Measurements from ENCODE around the gene KRTAP4-2. TPM values are rescaled to one million over a fixed set of nuclear protein-coding genes. Genes with fewer than 3 reads are reported as not detected.

Gene KRTAP4-2
- total RNA-seq, 3 donors from 2014 or later (not counting 1 experiment from before 2014, with no cell fraction given) = not detected

- intact Hi-C loops (cut with micrococcal nuclease) = no loop called here
- Histone ChIP-seq H3K9me3 (ENCODE audit: control insufficient read depth, insufficient read depth, low read length) (no peaks in the 10 kb centered on the region), H3K27ac (ENCODE audit: low read length) (no peak overlapping the region), H3K36me3 (ENCODE audit: control insufficient read depth, insufficient read depth, low read length) (no peaks in the 10 kb centered on the region), H3K27me3 (ENCODE audit: control insufficient read depth, insufficient read depth, low read length) (peaks cover 2% of the 10 kb centered on the region), H3K4me3 (ENCODE audit: low read length) (no peak overlapping the region), H3K4me1 (ENCODE audit: control insufficient read depth, insufficient read depth, low read length) (no peaks in the 10 kb centered on the region)
- DNase-seq (no peak), ATAC-seq (no peak)
- WGBS (ENCODE audit: insufficient coverage) = 80% methylated on average over 1 of the region's 1 CpG
- Mint-ChIP-seq H3K27me3 (ENCODE audit: low read depth in 2 of 2) (peaks cover 15 to 31% of the 10 kb centered on the region in 2 donors), H3K9me3 (peaks cover 0 to 2% of the 10 kb centered on the region in 2 donors), H3K27ac (no peak overlapping the region), H3K4me1 (no peaks in the 10 kb centered on the region), H3K4me3 (no peak overlapping the region), H3K36me3 (no peaks in the 10 kb centered on the region)
- TF ChIP-seq, protein P1, sequence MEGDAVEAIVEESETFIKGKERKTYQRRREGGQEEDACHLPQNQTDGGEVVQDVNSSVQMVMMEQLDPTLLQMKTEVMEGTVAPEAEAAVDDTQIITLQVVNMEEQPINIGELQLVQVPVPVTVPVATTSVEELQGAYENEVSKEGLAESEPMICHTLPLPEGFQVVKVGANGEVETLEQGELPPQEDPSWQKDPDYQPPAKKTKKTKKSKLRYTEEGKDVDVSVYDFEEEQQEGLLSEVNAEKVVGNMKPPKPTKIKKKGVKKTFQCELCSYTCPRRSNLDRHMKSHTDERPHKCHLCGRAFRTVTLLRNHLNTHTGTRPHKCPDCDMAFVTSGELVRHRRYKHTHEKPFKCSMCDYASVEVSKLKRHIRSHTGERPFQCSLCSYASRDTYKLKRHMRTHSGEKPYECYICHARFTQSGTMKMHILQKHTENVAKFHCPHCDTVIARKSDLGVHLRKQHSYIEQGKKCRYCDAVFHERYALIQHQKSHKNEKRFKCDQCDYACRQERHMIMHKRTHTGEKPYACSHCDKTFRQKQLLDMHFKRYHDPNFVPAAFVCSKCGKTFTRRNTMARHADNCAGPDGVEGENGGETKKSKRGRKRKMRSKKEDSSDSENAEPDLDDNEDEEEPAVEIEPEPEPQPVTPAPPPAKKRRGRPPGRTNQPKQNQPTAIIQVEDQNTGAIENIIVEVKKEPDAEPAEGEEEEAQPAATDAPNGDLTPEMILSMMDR (IDR thresholded peaks at IDR 0.05) = no peak
Measured at GRCh38 chr17:41215681-41216080, 37.7 kb upstream of the KRTAP4-2 start.

DNA sequence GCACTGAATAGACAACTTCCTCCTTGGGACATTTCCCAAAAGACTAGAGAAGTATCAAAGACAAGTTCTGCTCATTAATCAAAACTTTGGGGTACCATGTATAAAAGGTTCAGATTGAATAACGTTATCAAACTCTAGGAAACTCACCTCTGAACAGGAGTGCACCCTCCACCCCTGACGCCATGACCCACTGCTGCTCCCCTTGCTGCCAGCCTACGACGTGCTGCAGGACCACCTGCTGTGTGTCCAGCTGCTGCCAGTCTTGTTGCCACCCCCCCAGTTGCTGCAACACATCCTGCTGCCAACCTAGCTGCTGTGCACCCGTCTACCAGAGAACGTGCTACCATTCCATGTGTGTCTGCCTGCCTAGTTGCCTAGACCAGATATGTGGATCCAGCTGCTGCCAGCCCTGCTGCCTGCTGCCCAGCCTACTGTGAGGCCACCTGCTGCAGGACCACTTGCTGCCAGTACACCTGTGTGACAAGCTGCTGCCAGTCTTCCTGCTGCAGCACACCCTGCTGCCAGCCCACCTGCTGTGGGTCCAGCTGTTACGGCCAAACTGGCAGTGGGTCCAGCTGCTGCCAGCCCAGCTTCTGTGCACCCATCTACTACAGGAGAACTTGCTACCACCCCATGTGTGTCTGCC is 34.6 kb upstream of the KRTAP4-2 start:
- intact Hi-C loops (cut with micrococcal nuclease) = no loop called here
- DNase-seq = no peak
- Histone ChIP-seq H3K4me3 (ENCODE audit: low read length) (no peak overlapping the region), H3K36me3 (ENCODE audit: control insufficient read depth, insufficient read depth, low read length) (no peaks in the 10 kb centered on the region), H3K9me3 (ENCODE audit: control insufficient read depth, insufficient read depth, low read length) (no peaks in the 10 kb centered on the region), H3K4me1 (ENCODE audit: control insufficient read depth, insufficient read depth, low read length) (no peaks in the 10 kb centered on the region), H3K27ac (ENCODE audit: low read length) (no peak overlapping the region), H3K27me3 (ENCODE audit: control insufficient read depth, insufficient read depth, low read length) (peaks cover 6% of the 10 kb centered on the region)
- no peaks in the 10 kb centered on the region for H3K4me1 Mint-ChIP-seq
- H3K36me3 Mint-ChIP-seq = peaks cover 5% of the 10 kb centered on the region
- no peaks in the 10 kb centered on the region for H3K9me3 Mint-ChIP-seq
- no peak for ATAC-seq
- TF ChIP-seq, protein P1 (IDR thresholded peaks at IDR 0.05) = no peak
- H3K4me3 Mint-ChIP-seq = no peak overlapping the region
- WGBS (ENCODE audit: insufficient coverage) = 83% methylated on average over 7 of the region's 7 CpGs
- H3K27me3 Mint-ChIP-seq (ENCODE audit: low read depth in 2 of 2) = peaks cover 27 to 52% of the 10 kb centered on the region in 2 donors
- H3K27ac Mint-ChIP-seq = no peak overlapping the region

DNA sequence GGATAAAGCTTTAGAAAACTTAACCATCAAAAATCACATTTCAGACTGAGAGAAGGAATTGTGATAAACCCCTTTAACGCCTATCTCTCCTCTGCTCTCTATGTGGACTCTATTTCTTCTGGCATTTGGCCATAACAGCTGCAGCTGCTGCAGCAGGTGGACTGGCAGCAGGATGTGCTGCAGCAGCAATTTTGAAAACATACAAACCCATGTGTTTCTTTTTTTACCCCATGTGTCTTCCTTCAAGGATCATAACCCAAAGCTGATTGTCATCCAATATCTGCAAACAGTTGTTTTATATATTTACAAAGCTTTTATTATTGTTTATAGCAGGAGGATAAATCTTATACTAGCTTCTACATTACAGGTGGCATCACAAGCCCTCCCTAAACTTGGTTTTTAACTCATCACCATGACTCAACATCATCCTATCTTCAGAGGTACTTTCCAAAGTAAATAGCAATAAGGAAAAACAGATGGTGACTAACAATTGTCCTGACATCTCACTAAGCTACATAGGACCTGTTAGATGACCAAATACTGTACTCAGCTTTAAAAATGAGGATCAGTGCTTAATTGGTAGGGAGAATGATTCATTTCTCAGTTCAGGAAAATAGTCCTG is 33.9 kb upstream of the KRTAP4-2 start:
- DNase-seq = peak in 1 of 2 donors; percentile 14
- ATAC-seq = no peak
- no peaks in the 10 kb centered on the region for H3K9me3 ChIP-seq (ENCODE audit: control insufficient read depth, insufficient read depth, low read length)
- TF ChIP-seq, protein P1 (IDR thresholded peaks at IDR 0.05) = no peak
- Mint-ChIP-seq H3K9me3 (no peaks in the 10 kb centered on the region), H3K36me3 (peaks cover 5% of the 10 kb centered on the region), H3K27me3 (ENCODE audit: low read depth in 2 of 2) (peaks cover 28 to 50% of the 10 kb centered on the region in 2 donors), H3K4me3 (no peak overlapping the region), H3K4me1 (no peaks in the 10 kb centered on the region), H3K27ac (no peak overlapping the region)
- WGBS (ENCODE audit: insufficient coverage) = 67% methylated on average over 1 of the region's 1 CpG
- intact Hi-C loops (cut with micrococcal nuclease) = no loop called here
- no peak overlapping the region for H3K4me3 ChIP-seq (ENCODE audit: low read length)
- H3K4me1 ChIP-seq (ENCODE audit: control insufficient read depth, insufficient read depth, low read length) = no peaks in the 10 kb centered on the region
- H3K27ac ChIP-seq (ENCODE audit: low read length) = no peak overlapping the region
- no peaks in the 10 kb centered on the region for H3K36me3 ChIP-seq (ENCODE audit: control insufficient read depth, insufficient read depth, low read length)
- H3K27me3 ChIP-seq (ENCODE audit: control insufficient read depth, insufficient read depth, low read length) = peaks cover 6% of the 10 kb centered on the region

Data from natural killer cell (primary cell).